HCT116 (cell line): ENCODE data around the gene FCRL6. TPM values are rescaled to one million over a fixed set of nuclear protein-coding genes. Genes with fewer than 3 reads are reported as not detected.
A peak's percentile ranks its signal among the peaks of the same experiment; 100 is the strongest.

Experiments used
- ATAC-seq: fragments of 200-7000 bp; cut with Tn5 transposase; 2 replicates; pipeline ENCODE4 v1.9.1; 2020; ENCODE audit warnings: mild to moderate bottlenecking, moderate library complexity
- BruUV-seq: library from RNA; stranded (reverse); fragments of 400-500 nt; replicated peaks from 2 replicates; lab custom pipeline; 2021; lab: Mats Ljungman, UMichigan
- CTCF ChIA-PET: fragments of 300-600 bp; sonication (Branson Sonifier 250); formaldehyde crosslinking; loops from one replicate; lab custom pipeline; 2021; ENCODE audit warnings: antibody characterized with exemption; lab: Charles Lee
- POLR2A ChIA-PET: fragments of 300-600, 350-600 bp; sonication (Branson Sonifier 250); formaldehyde crosslinking; loops from one replicate; lab custom pipeline; 2021; ENCODE audit warnings: antibody characterized with exemption; lab: Charles Lee
- RAD21 ChIA-PET, 2 experiments: fragments of 300-600 bp; sonication (Branson Sonifier 250); formaldehyde crosslinking; loops; one replicate each; lab custom pipeline; 2023; ENCODE audit warnings: low total read pairs in 2 of 2; ENCODE audit not compliant: uncharacterized antibody in 2 of 2, unreplicated experiment in 2 of 2, low non-redundant PET in 1 of 2; lab: Charles Lee
- DNase-seq: peaks from one replicate; pipeline ENCODE4 v3.0.0-alpha.2; 2010; ENCODE audit warnings: low read depth, low spot score
- H2AFZ ChIP-seq: fragments of 200-600 bp; shearing (Covaris generic), sonication (generic); 2 replicates; pipeline ENCODE4 v1.6.1; 2017; ENCODE audit warnings: low read depth, mixed run types, mixed read lengths, antibody characterized with exemption, low read length; ENCODE audit not compliant: poor library complexity, severe bottlenecking
- H3K27ac ChIP-seq: 2 replicates; pipeline ENCODE4 v1.5.1; 2012; ENCODE audit warnings: low read depth, low read length
- H3K27me3 ChIP-seq: fragments of 200-600 bp; sonication (generic); 2 replicates; pipeline ENCODE4 v1.6.1; 2016; ENCODE audit warnings: mixed run types, low read length, mixed read lengths; ENCODE audit not compliant: insufficient read depth
- H3K36me3 ChIP-seq, 2 experiments: fragments of 200-500 bp in 1 of 2; fragments of 200-600 bp in 1 of 2; sonication (Bioruptor generic) in 1 of 2; sonication (generic) in 1 of 2; 2 replicates each; pipeline versions ENCODE4 v1.5.1 to v1.6.1; 2014 to 2016; ENCODE audit warnings: low read length in 2 of 2, inconsistent platforms in 1 of 2, mixed read lengths in 1 of 2, mixed run types in 1 of 2; ENCODE audit not compliant: insufficient read depth in 2 of 2, control insufficient read depth in 1 of 2
- H3K4me1 ChIP-seq, 2 experiments: fragments of 200-600 bp in 1 of 2; sonication (generic) in 1 of 2; 2 replicates each; pipeline versions ENCODE4 v1.5.1 to v1.6.1; 2012 to 2017; ENCODE audit warnings: low read length in 2 of 2, inconsistent platforms in 1 of 2, mild to moderate bottlenecking in 1 of 2, mixed read lengths in 1 of 2, mixed run types in 1 of 2, moderate library complexity in 1 of 2; ENCODE audit not compliant: insufficient read depth in 2 of 2, control insufficient read depth in 1 of 2
- H3K4me2 ChIP-seq: fragments of 200-600 bp; sonication (generic); 2 replicates; pipeline ENCODE4 v1.6.1; 2017; ENCODE audit warnings: mixed run types, low read length, mixed read lengths
- H3K4me3 ChIP-seq, 2 experiments: fragments of 200-600 bp in 1 of 2; sonication (generic) in 1 of 2; replicated peaks in 1 of 2; 2 replicates each; pipeline ENCODE4 v1.5.1; 2011 to 2016; ENCODE audit warnings: low read length in 2 of 2, control low read depth in 1 of 2, low read depth in 1 of 2, mild to moderate bottlenecking in 1 of 2, mixed read lengths in 1 of 2, mixed run types in 1 of 2
- H3K79me2 ChIP-seq: fragments of 200-600 bp; sonication (generic); 2 replicates; pipeline ENCODE4 v1.6.1; 2017; ENCODE audit warnings: mild to moderate bottlenecking, mixed run types, low read length, moderate library complexity, mixed read lengths; ENCODE audit not compliant: insufficient read depth
- H3K9ac ChIP-seq: fragments of 200-600 bp; sonication (generic); 2 replicates; pipeline ENCODE4 v1.6.1; 2016; ENCODE audit warnings: low read length, mixed read lengths
- H3K9me2 ChIP-seq: fragments of 200-600 bp; sonication (generic), shearing (Covaris generic); 2 replicates; pipeline ENCODE4 v1.6.1; 2017; ENCODE audit warnings: mixed run types, mild to moderate bottlenecking, moderate library complexity; ENCODE audit not compliant: insufficient read depth
- H3K9me3 ChIP-seq, 2 experiments: fragments of 200-500 bp in 1 of 2; fragments of 200-600 bp in 1 of 2; sonication (Bioruptor generic) in 1 of 2; sonication (generic) in 1 of 2; 2 replicates each; pipeline ENCODE4 v1.6.1; 2014 to 2017; ENCODE audit warnings: low read length in 2 of 2, mixed read lengths in 2 of 2, inconsistent platforms in 1 of 2, low read depth in 1 of 2, mild to moderate bottlenecking in 1 of 2, mixed run types in 1 of 2, moderate library complexity in 1 of 2; ENCODE audit not compliant: control insufficient read depth in 1 of 2, insufficient read depth in 1 of 2
- H4K20me1 ChIP-seq: fragments of 200-600 bp; sonication (generic), shearing (Covaris generic); 2 replicates; pipeline ENCODE4 v1.6.1; 2017; ENCODE audit warnings: mixed run types, mild to moderate bottlenecking, moderate library complexity; ENCODE audit not compliant: insufficient read depth
- RAD21 ChIP-seq: IDR thresholded peaks from 2 replicates; pipeline ENCODE4 v1.6.1; 2012; ENCODE audit warnings: low read depth, mild to moderate bottlenecking
- intact Hi-C: fragments of 100-400 bp; cut with micrococcal nuclease; formaldehyde crosslinking; loops from 2 replicates; pipeline ENCODE4 v1.10.0; 2022
- total RNA-seq: library from RNA; stranded (reverse); gene quantifications from one replicate; pipeline ENCODE4 v1.2.1, GENCODE V29; 2021; ENCODE audit not compliant: unreplicated experiment
- TF ChIP-seq, protein P1 (sequence below): IDR thresholded peaks from 2 replicates; pipeline ENCODE4 v1.6.1; 2012; ENCODE audit warnings: low read depth
- TF ChIP-seq, protein P2 (sequence below), 3 experiments: fragments of 200-600 bp in 1 of 3; sonication (generic) in 1 of 3; IDR thresholded peaks in 2 of 3; conservative IDR thresholded peaks in 1 of 3; 2 replicates each; pipeline ENCODE4 v1.5.1; 2012 to 2017; ENCODE audit warnings: low read depth in 2 of 3, low read length in 2 of 3, antibody characterized with exemption in 1 of 3, borderline replicate concordance in 1 of 3, control low read depth in 1 of 3, mild to moderate bottlenecking in 1 of 3, mixed read lengths in 1 of 3, mixed run types in 1 of 3, moderate library complexity in 1 of 3; ENCODE audit not compliant: insufficient read depth in 1 of 3

Gene FCRL6
- total RNA-seq, 1 experiment from 2014 or later = not detected

DNA sequence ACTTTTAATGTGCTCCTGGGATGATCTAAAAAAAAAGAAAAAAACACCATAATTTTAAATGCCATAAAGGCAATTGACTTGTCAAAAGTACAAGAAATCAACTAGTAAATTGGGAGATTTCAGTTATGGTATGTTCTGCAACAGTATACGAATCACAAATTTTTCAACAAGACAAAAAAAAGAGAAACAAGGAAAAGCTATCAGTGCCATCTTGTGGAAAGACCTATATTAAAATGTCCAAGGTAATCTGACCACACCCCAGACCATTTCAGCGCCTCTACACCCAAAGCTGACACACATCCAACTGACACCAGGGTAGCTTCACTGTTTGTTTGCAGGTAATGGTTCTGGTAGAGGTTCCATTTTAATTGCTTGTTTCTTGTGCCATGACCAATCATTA is 26.4 kb upstream of the FCRL6 start:
- Histone ChIP-seq H3K4me2 (no peak overlapping the region), H2AFZ (no peak overlapping the region), H3K4me1 (peaks cover 3 to 8% of the 10 kb centered on the region in 2 experiments; a peak in 2 of 4 replicates), H3K27ac (no peak overlapping the region), H4K20me1 (no peaks in the 10 kb centered on the region), H3K9me3 (no peaks in the 10 kb centered on the region), H3K27me3 (peaks cover 12% of the 10 kb centered on the region; the same call in 1 of the 2 replicates), H3K36me3 (no peaks in the 10 kb centered on the region), H3K9ac (no peak overlapping the region), H3K79me2 (no peaks in the 10 kb centered on the region), H3K4me3 (no peak overlapping the region), H3K9me2 (no peaks in the 10 kb centered on the region)
- DNase-seq (no peak), ATAC-seq (no peak)
- CTCF ChIA-PET = interaction anchor here (0.6 to 3.0 kb wide), 5 partner anchors 23 to 561 kb away, joined by 3 to 10 read pairs (median 5); no protein-coding TSS in a partner anchor
- RAD21 ChIA-PET = no interaction called here
- intact Hi-C loops = no loop called here
- TF ChIP-seq RAD21 = 0 out of 2 replicates have a peak, but pooled peaks have one; percentile 20
- TF ChIP-seq, protein P1, sequence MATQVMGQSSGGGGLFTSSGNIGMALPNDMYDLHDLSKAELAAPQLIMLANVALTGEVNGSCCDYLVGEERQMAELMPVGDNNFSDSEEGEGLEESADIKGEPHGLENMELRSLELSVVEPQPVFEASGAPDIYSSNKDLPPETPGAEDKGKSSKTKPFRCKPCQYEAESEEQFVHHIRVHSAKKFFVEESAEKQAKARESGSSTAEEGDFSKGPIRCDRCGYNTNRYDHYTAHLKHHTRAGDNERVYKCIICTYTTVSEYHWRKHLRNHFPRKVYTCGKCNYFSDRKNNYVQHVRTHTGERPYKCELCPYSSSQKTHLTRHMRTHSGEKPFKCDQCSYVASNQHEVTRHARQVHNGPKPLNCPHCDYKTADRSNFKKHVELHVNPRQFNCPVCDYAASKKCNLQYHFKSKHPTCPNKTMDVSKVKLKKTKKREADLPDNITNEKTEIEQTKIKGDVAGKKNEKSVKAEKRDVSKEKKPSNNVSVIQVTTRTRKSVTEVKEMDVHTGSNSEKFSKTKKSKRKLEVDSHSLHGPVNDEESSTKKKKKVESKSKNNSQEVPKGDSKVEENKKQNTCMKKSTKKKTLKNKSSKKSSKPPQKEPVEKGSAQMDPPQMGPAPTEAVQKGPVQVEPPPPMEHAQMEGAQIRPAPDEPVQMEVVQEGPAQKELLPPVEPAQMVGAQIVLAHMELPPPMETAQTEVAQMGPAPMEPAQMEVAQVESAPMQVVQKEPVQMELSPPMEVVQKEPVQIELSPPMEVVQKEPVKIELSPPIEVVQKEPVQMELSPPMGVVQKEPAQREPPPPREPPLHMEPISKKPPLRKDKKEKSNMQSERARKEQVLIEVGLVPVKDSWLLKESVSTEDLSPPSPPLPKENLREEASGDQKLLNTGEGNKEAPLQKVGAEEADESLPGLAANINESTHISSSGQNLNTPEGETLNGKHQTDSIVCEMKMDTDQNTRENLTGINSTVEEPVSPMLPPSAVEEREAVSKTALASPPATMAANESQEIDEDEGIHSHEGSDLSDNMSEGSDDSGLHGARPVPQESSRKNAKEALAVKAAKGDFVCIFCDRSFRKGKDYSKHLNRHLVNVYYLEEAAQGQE = no peak
- TF ChIP-seq, protein P2, sequence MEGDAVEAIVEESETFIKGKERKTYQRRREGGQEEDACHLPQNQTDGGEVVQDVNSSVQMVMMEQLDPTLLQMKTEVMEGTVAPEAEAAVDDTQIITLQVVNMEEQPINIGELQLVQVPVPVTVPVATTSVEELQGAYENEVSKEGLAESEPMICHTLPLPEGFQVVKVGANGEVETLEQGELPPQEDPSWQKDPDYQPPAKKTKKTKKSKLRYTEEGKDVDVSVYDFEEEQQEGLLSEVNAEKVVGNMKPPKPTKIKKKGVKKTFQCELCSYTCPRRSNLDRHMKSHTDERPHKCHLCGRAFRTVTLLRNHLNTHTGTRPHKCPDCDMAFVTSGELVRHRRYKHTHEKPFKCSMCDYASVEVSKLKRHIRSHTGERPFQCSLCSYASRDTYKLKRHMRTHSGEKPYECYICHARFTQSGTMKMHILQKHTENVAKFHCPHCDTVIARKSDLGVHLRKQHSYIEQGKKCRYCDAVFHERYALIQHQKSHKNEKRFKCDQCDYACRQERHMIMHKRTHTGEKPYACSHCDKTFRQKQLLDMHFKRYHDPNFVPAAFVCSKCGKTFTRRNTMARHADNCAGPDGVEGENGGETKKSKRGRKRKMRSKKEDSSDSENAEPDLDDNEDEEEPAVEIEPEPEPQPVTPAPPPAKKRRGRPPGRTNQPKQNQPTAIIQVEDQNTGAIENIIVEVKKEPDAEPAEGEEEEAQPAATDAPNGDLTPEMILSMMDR (IDR thresholded peaks at IDR 0.05 in 2 of 3, conservative IDR thresholded peaks at IDR 0.05 in 1 of 3; ENCODE audit: borderline replicate concordance in 1 of 3, insufficient read depth in 1 of 3, low read depth in 2 of 3, low read length in 2 of 3) = 0 out of 6 replicates have a peak, but pooled peaks of 1 of the 3 experiments have one; percentile 4
- POLR2A ChIA-PET = no interaction called here
- BruUV-seq = no TSS peak
